HG03039 (cell line): ENCODE data around the gene TMEM14B.
A peak's percentile ranks its signal among the peaks of the same experiment; 100 is the strongest.
"Not testable (repeated sequence)": the region's sequence is repeated elsewhere in the genome, so short reads cannot be mapped to it uniquely, and the experiment has no call there.

Experiments used
- ATAC-seq: cut with Tn5 transposase; IDR thresholded peaks from one replicate; pipeline ENCODE4 v1.9.1; 2021; ENCODE audit warnings: mild to moderate bottlenecking, moderate library complexity; ENCODE audit not compliant: unreplicated experiment

TMEM14B gene

DNA sequence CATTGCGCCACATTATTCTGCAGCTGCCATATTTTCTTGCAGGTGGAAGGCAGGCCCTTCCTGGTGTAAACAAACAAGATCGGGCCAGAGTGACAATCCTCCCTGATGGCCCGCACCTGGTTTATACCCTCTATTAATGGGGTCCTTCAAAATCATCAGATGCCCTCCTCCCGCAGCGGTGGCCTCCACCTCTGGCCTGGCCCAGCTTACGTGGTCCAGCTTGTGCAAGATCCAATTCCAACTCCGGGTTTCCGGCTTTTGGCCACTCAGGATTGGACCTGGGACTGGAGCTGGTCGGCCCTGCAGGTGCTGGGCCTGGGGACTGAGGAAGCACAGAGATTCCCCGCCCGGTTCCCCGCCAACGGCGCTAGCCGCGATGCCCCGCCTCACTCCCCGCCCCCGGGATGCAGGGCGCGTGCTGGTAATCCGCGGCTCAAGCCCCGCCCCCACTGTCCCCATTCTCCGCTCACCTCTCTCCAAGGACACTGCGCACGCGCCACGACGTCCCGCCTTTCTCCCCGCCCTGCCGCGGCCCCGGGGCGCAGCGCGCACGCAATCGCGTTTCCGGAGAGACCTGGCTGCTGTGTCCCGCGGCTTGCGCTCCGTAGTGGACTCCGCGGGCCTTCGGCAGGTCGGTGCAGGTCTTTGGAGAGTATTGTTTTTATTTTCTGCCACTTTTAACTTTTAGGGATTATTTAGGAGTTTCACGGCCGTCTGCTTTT lies at the start of gene TMEM14B:
TSS of gene TMEM14B (plus strand) at position 555 of the 722 bp plus-strand sequence. CDS start 1,441 bp downstream, outside the sequence.
- ATAC-seq: peak; percentile 94

DNA sequence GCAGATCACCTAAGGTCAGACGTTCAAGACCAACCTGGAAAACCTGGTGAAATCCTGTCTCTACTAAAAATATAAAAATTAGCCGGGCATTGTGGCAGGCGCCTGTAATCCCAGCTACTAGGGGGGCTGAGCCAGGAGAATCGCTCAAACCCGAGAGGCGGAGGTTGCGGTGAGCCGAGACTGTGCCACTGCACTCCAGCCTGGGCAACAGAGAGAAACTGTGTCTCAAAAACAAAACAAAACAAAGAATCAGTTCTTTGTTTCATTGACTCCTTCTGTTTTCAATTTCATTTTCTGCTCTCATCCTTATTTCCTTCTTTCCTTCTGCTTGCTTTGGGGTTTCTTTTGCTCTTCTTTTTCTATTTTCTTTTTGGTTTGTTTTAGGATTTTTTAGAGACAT lies 33.6 kb upstream of the TMEM14B start:
- no peak for ATAC-seq

DNA sequence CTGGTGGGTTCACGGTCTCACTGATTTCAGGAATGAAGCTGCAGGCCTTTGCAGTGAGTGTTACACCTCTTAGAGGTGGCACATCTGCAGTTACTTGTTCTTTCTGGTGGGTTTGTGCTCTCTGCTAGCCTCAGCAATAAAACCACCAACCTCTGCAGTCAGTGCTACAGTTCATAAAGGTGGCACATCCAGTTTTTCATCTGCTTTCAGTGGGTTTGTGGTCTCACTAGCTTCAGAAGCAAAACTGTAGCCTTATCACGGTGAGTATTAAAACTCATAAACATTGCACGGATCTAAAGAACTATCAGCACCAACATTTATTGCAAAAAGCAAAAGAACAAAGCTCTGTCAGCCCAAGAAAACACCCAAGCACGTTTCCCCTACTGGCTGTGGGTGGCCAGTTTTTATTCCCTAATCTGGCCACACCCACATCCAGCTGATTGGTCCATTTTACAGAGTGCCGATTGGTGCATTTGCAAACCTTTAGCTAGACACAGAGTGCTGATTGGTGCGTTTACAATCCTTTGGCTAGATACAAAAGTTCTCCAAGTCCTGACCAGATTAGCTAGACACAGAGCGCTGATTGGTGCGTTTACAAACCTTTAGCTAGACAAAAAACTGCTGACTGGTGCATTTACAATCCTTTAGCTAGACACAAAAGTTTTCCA lies 28.2 kb upstream of the TMEM14B start:
- no peak for ATAC-seq

DNA sequence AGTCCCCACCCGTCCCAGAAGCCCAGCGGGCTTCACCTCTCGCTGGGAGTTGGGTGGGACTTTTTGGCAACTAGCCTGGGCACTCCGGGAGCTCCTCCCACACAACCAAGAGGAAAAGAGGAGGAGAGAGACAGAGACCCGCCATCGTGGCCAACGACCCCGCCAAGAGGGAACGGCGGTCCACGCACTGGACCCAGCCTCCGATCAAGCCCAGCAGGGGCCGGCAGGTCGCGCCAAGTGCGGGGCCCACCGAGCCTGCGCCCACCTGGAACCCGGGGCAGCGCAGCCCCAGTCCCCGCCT lies 27.7 kb upstream of the TMEM14B start:
- ATAC-seq: no peak

DNA sequence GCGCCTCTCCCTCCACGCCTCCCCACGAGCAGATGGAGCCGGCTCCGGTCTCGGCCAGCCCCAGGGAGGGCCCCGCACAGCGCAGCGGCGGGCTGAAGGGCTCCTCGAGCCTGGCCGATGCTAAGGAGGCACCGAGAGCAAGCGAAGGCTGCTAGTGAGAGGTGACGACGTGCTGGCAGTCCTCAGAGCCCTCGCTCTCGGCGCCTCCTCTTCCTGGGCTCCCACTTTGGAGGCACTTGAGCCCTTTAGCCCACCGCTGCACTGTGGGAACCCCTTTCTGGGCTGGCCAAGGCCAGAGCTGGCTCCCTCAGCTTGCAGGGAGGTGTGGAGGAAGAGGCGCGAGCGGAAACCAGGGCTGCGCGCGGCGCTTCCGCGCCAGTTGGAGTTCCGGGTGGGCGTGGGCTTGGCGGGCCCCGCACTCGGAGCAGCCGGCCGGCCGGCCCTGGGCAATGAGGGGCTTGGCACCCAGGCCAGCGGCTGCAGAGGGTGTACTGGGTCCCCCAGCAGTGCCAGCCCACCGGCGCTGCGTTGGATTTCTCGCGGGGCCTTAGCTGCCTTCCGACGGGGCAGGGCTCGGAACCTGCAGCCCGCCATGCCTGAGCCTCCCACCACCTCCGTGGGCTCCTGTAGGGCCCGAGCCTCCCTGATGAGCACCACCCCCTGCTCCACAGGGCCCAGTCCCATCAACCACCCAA lies 27.2 kb upstream of the TMEM14B start:
- no peak for ATAC-seq

DNA sequence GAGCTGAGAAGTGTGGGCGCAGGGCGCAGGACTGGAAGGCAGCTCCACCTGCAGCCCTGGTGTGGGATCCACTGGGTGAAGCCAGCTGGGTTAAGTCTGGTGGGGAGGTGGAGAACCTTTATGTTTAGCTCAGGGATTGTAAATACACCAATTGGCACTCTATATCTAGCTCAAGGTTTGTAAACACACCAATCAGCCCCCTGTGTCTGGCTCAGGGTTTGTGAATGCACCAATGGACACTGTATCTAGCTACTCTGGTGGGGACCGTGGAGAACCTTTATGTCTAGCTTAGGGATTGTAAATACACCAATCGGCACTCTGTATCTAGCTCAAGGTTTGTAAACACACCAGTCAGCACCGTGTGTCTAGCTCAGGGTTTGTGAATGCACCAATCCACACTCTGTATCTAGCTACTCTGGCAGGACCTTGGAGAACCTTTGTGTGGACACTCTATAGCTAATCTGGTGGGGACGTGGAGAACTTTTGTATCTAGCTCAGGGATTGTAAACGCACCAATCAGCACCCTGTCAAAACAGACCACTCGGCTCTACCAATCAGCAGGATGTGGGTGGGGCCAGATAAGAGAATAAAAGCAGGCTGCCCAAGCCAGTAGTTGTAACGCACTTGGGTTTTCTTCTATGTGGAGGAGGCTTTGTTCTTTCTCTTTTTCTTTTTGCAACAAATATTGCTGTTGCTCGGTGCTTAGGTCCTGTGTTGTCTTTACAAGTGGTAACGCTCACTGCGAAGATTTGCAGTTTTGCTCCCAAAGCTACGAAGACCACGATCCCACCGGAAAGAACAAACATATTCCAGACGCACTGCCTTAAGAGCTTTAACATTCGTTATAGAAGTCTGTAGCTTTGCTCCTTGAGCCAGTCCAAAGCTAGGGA lies 26.4 kb upstream of the TMEM14B start:
- not testable (repeated sequence) for ATAC-seq

DNA sequence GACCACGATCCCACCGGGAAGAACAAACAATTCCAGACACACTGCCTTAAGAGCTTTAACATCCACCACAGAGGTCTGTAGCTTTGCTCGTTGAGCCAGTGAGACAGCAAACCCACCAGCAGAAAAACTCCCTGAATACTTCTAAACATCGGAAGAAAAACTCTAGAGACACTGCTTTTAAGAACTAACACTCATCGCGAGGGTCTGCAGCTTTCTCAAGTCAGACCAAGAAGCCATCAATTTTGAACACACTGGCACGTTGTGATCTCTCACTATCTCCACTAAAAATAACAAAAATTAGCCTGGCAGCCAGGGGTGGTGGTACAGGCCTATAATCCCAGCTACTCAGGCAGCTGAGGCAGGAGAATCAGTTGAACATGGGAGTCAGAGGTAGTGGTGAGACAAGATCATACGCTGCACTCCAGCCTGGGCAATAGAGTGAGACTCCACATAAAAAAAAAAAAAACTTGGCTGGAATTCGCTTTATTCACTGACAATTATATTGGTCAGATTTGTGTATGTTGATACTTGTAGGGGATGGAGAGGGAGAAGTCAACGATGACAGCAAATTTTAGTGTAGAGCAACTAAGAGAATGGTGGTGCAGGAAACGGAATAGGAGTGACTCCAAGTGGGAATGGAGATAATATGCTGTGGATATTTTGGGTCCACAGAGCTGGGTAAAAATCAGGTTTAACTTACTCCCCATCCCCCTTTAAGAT lies 25.6 kb upstream of the TMEM14B start:
- no peak for ATAC-seq

DNA sequence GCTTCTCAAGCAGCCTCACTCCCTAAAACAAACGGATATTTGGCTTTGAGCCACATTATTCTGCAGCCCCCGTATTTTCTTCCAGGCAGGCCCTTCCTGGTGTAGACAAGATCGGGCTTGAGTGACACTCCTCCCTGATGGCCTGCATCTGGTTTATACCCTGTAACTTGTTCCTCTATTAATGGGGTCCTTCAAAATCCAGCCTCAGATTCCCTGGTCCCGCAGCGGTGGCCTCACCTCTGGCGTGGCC lies 25.1 kb upstream of the TMEM14B start:
- ATAC-seq: no peak

DNA sequence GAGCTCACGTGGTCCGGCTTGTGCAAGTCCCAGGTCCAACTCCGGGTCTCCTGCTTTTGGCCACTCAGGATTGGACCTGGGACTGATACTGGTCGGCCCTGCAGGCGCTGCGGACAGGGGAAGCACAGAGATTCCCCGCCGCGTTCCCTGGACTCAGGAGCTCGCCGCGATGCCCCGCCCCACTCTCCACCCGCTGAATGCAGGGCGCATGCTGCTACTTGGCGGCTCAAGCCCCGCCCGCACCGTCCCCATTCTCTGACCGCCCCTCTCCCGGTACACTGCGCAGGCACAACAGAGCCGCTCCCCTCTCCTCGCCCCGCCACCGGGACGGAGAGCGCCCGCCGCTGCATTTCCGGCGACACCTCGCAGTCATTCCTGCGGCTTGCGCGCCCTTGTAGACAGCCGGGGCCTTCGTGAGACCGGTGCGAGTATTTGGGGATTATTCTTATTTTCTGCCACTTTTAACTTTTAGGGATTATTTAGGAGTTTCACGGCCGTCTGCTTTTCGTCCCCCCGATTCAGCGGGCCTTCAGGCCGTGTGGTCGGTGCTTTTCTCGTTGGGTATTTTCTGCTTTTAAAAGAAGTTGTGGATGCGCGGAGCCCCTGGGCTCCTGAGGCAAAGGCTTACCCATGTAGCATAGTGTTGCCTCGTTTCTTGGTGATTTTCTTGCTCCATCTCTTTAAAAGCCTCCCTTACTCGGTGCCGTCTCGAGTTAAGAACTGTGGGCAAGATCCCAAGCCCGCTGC lies 24.6 kb upstream of the TMEM14B start, which contains the start of gene TMEM14C:
TSS of gene TMEM14C (plus strand) at position 251 of the 747 bp plus-strand sequence. CDS start 1,544 bp downstream, outside the sequence.
- ATAC-seq: peak; percentile 98

DNA sequence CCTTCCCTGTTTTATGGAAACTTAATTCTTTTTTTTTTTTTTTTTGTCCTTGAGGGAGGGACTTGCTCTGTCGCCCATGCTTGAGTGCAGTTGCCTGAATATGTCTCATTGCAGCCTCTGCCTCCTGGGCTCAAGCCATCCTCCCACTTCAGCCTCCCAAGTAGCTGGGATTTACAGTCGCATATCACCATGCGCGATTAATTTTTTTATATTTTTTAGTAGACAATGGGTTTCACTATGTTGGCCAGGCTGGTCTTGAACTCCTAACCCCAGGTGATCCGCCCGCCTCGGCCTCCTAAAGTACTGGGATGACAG lies 24.1 kb upstream of the TMEM14B start:
- ATAC-seq: no peak

DNA sequence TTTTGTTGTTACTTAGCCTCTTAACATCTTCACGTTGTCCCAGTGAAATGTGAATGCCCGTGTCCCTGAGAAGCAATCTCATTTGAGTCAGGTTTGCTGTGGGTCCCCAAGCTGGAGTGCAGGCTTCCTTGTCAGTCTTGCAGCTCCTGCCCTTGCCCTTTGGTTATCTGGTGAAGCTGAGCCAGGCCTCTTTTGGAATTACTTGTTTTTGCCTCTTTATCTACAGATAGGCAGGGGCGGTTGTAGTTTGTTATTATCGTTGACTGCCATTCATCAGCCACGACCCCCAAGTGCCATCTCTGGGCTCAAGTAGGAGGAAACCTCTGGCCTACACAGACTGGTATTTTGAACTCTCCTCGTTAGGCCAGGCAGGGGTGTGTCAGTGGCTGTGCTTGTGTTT lies 22.6 kb upstream of the TMEM14B start:
- no peak for ATAC-seq

DNA sequence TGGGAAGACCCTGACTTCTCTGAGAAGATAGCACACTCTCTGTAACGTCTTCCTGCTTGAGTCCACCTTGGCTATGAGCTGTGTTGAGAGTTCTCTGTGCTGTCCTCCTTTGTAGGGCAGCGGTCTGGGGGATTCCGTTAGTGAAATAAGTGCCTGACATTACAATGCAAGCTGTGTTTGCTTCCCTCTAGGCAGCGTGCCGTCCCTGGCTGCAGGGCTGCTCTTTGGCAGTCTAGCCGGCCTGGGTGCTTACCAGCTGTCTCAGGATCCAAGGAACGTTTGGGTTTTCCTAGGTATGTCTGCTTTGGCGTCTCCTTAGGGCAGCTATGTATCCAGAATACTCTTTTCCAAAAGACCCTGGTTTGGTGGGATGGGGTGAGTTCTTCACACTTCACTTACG lies 21.9 kb upstream of the TMEM14B start:
- ATAC-seq: no peak

DNA sequence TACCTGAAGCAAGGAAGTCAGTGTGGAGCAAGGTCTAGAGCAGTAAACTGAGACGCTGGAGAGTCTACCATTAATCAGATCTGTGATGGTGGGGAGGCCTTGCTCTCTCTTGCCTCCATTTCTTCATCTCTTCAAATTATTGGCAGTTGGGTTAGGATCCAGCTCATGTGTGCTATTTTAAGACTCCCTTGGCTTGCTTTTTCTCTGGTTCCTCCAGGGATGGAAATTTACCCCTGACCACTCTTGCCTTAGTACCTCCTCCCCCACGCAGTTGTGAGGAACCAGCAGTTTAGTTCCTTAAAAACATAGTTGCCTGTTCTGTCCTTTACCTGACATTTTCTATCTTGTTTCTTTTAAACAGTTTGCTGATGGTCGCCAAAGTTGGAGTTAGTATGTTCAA lies 17.4 kb upstream of the TMEM14B start:
- no peak for ATAC-seq

DNA sequence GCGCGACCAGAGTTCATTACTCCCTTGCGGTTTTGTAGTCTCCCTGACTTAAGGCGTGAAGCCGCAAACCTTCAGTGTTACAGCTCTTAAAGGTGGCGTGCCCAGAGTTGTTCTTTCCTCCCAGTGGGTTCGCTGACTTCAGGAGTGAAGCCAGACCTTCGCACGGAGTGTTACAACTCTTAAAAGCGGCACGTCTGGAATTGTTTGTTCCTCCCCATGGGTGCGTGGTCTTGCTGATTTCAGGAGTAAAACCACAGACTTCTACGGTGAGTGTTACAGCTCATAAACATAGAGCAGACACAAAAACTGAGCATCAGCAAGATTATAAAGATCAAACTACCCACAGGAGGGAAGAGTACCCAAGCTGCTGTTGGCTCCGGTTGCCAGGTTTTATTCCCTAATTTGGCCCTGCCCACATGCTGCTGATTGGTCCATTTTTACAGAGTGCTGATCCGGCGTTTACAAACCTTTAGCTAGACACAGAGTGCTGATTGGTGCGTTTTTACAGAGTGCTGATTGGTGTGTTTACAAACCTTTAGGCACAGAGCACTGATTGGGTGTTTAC lies 14.4 kb upstream of the TMEM14B start:
- no peak for ATAC-seq

DNA sequence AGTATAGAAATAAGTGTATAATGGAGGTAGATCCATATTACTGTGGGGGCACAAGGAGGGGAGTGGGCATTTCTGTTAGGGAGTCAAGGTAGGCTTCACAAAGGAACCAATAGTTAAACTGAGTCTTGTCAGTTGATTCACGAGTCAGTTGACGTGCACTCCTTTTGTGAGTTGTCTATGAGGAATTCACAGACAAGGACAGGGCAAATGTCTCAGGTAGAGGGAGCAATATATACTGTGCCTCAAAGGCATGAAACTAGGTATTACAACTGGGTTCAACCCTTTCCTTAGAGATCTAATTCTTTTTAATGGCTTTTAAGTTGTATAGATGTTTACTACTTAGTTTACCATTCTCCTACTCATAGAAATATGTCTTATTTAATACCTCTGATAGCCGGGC lies 13.7 kb upstream of the TMEM14B start:
- ATAC-seq: no peak

DNA sequence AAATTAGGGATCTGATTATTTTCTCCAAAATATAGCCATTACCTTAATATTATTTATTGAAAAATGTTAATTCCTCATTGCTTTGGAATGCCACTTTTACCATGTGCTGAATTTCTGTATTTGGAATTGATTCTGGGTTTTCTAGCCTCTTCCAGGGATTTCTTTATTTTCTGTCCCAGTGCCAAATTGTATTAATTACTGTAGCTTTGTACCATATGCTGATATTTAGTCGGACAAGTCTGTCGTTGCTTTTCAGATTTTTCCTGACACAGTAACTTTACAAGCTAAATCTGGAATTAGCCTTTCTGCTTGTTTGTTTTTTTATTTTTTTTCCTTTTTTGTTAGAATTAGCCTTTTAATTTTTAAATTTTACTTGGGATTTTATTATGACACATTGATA lies 10.9 kb upstream of the TMEM14B start:
- no peak for ATAC-seq

DNA sequence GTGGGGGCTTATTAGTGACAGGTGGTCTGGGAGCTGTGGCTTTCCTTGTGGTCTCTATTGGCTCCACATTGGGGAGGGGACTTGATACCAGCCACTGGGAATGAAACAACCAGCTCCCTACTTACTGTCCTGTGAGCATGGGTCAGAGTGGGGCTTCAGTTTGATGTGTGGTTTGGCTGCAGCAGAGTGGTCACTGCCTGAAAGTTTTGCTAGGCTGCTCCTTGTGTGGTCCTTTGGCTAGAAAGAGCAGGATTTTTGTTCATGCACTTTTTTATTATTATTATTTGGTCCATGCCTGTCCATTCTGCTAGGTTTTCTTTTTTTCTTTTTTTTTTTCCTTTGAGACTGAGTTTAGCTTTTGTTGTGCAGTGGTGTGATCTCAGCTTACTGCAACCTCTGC lies 7.5 kb upstream of the TMEM14B start:
- ATAC-seq: no peak

DNA sequence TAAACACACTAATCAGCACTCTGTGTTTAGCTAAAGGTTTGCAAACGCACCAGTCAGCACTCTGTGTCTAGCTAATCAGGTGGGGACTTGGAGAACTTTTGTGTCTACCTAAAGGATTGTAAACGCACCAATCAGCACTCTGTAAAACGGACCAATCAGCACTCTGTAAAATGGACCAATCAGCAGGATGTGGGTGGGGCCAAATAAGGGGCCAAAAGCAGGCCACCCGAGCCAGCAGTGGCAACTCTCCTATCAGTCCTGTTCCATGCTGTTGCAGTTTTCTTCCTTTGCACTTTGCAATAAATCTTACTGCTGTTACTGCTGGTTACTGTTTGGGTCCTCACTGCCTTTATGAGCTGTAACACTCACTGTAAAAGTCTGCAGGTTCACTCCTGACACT lies 6.0 kb upstream of the TMEM14B start:
- ATAC-seq: not testable (repeated sequence)

DNA sequence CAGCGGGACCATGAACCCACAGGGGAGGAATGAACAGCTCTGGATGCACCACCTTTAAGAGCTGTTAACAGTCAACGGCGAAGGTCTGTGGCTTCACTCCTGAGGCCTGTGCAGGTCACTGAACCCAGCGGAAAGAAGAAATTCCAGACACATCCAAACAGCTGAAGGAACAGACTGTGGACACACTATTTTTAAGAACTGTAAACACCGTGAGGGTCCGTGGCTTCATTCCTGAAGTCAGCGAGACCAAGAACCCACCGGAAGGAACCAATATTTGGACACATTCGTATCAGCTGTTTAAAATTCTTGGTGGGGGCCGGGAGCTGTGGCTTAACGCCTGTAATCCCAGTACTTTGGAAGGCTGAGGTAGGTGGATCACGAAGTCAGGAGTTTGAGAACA lies 5.4 kb upstream of the TMEM14B start:
- no peak for ATAC-seq

DNA sequence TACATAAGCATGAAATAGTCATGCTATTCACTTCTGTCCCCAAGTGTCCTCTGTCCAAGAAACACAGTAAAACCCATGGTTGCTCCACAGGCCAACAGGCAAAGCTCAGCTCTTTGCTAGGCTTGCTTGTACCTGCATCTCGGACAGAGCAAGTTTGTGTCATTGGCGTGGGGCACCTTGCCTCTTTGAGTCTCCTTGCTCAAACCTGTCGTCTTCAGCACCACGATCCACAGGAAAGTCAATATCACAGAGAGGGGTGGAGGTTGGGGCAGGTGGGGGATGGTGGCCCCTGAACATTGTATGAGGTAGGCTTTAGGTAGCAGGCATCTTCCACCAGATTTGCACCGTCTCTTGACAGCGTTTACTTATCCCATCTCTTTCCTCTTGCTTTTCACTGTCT lies 4.1 kb upstream of the TMEM14B start:
- ATAC-seq: no peak
